GM06990 (cell line): ENCODE data around the gene MTIF2.
"Not testable (repeated sequence)": the region's sequence is repeated elsewhere in the genome, so short reads cannot be mapped to it uniquely, and the experiment has no call there.

Source experiments
- DNase-seq: peaks from one replicate; pipeline ENCODE4 v3.0.0-alpha.2; 2011; ENCODE audit not compliant: insufficient read length; ENCODE audit errors: extremely low read depth
- H3K27me3 ChIP-seq: replicated peaks from 2 replicates; pipeline ENCODE4 v1.6.0; 2011; ENCODE audit warnings: low read length; ENCODE audit not compliant: control insufficient read depth, insufficient read depth
- H3K36me3 ChIP-seq: 2 replicates; pipeline ENCODE4 v1.5.1; 2011; ENCODE audit warnings: low read length; ENCODE audit not compliant: control insufficient read depth, insufficient read depth
- H3K4me3 ChIP-seq: replicated peaks from 2 replicates; pipeline ENCODE4 v1.5.1; 2011; ENCODE audit warnings: low read depth, mild to moderate bottlenecking, control low read depth, low read length
- CTCF ChIP-seq: IDR thresholded peaks from 2 replicates; pipeline ENCODE4 v1.5.1; 2011; ENCODE audit warnings: low read length, control low read depth, mild to moderate bottlenecking, inconsistent platforms; ENCODE audit not compliant: insufficient read depth, poor library complexity, severe bottlenecking

Gene MTIF2

GRCh38 chr2:55301277-55301676 is 32.2 kb upstream of the MTIF2 start:
- no peak overlapping the region for H3K4me3 ChIP-seq
- no peak for DNase-seq
- TF ChIP-seq CTCF: no peak
- H3K27me3 ChIP-seq: no peaks in the 10 kb centered on the region
- no peaks in the 10 kb centered on the region; the same call in 1 of the 2 replicates for H3K36me3 ChIP-seq

GRCh38 chr2:55296393-55296792 is 27.4 kb upstream of the MTIF2 start:
- peaks cover 2% of the 10 kb centered on the region for H3K36me3 ChIP-seq
- no peak for TF ChIP-seq CTCF
- no peak overlapping the region for H3K4me3 ChIP-seq
- DNase-seq: peak; percentile 39
- no peaks in the 10 kb centered on the region for H3K27me3 ChIP-seq

- no peak overlapping the region; the same call in 1 of the 2 replicates for H3K4me3 ChIP-seq
- no peaks in the 10 kb centered on the region for H3K27me3 ChIP-seq
- DNase-seq: no peak
- TF ChIP-seq CTCF: no peak
- peaks cover 2% of the 10 kb centered on the region; the same call in 1 of the 2 replicates for H3K36me3 ChIP-seq
Measured at GRCh38 chr2:55283083-55283482, 14.1 kb upstream of the MTIF2 start.

GRCh38 chr2:55282110-55282917 is 13.3 kb upstream of the MTIF2 start:
- peak overlapping the region; percentile 90 for H3K4me3 ChIP-seq
- no peaks in the 10 kb centered on the region for H3K27me3 ChIP-seq
- no peak for TF ChIP-seq CTCF
- peaks cover 2% of the 10 kb centered on the region; the same call in 1 of the 2 replicates for H3K36me3 ChIP-seq
- DNase-seq: peak; percentile 88

GRCh38 chr2:55280851-55281546 is 12.0 kb upstream of the MTIF2 start:
- not testable (repeated sequence) for DNase-seq, H3K27me3 ChIP-seq, H3K36me3 ChIP-seq, H3K4me3 ChIP-seq

GRCh38 chr2:55279859-55280424 is 10.9 kb upstream of the MTIF2 start:
- not testable (repeated sequence) for H3K36me3 ChIP-seq, DNase-seq, H3K4me3 ChIP-seq, H3K27me3 ChIP-seq

- not testable (repeated sequence) for DNase-seq, H3K4me3 ChIP-seq, H3K36me3 ChIP-seq, H3K27me3 ChIP-seq
Measured at GRCh38 chr2:55279214-55279835, 10.3 kb upstream of the MTIF2 start.
